Natural killer cell (primary cell): ENCODE data around the gene NPAS3. TPM values are rescaled to one million over a fixed set of nuclear protein-coding genes. Genes with fewer than 3 reads are reported as not detected.

Experiments used
- ATAC-seq, 3 donors: fragments of 150-1000 bp in 2 of 3; fragments of 200-7000 bp in 1 of 3; cut with Tn5 transposase; 1 replicate in 1 of 3; 2 replicates in 2 of 3; pipeline ENCODE4 v1.10.0; 2021; ENCODE audit warnings: mild to moderate bottlenecking in 2 of 3, moderate library complexity in 2 of 3
- DNase-seq, 2 donors: peaks; one replicate each; pipeline versions ENCODE4 v3.0.0 to v3.0.0-alpha.2; 2013 to 2021; ENCODE audit warnings: mixed read lengths in 1 of 2
- H3K27ac ChIP-seq: one replicate; pipeline ENCODE4 v1.5.1; 2013; ENCODE audit warnings: mild to moderate bottlenecking, low read length
- H3K27me3 ChIP-seq: one replicate; pipeline ENCODE4 v1.6.1; 2013; ENCODE audit warnings: low read length; ENCODE audit not compliant: control insufficient read depth, insufficient read depth
- H3K36me3 ChIP-seq: one replicate; pipeline ENCODE4 v1.6.1; 2013; ENCODE audit warnings: low read length; ENCODE audit not compliant: control insufficient read depth, insufficient read depth
- H3K4me1 ChIP-seq: one replicate; pipeline ENCODE4 v1.6.1; 2013; ENCODE audit warnings: low read length; ENCODE audit not compliant: control insufficient read depth, insufficient read depth
- H3K4me3 ChIP-seq: one replicate; pipeline ENCODE4 v1.5.1; 2013; ENCODE audit warnings: low read length
- H3K9me3 ChIP-seq: one replicate; pipeline ENCODE4 v1.6.1; 2013; ENCODE audit warnings: low read length; ENCODE audit not compliant: control insufficient read depth, insufficient read depth
- H3K27ac Mint-ChIP-seq, 2 donors: one replicate each; pipeline ENCODE4 v1.8.0; 2022; ENCODE audit warnings: mild to moderate bottlenecking in 2 of 2, mixed read lengths in 2 of 2, moderate library complexity in 1 of 2
- H3K27me3 Mint-ChIP-seq, 2 donors: one replicate each; pipeline ENCODE4 v1.8.0; 2022; ENCODE audit warnings: low read depth in 2 of 2, mixed read lengths in 2 of 2
- H3K36me3 Mint-ChIP-seq: one replicate; pipeline ENCODE4 v1.8.0; 2022; ENCODE audit warnings: mixed read lengths
- H3K4me1 Mint-ChIP-seq, 2 donors: one replicate each; pipeline ENCODE4 v1.8.0; 2022; ENCODE audit warnings: mixed read lengths in 2 of 2
- H3K4me3 Mint-ChIP-seq: one replicate; pipeline ENCODE4 v1.8.0; 2022; ENCODE audit warnings: mild to moderate bottlenecking, moderate library complexity, mixed read lengths
- H3K9me3 Mint-ChIP-seq, 2 donors: one replicate each; pipeline ENCODE4 v1.8.0; 2022; ENCODE audit warnings: mixed read lengths in 2 of 2
- WGBS: methylation state at CpG from one replicate; pipeline ENCODE4 v1.1.7; 2013; ENCODE audit warnings: missing lambda C conversion rate; ENCODE audit not compliant: insufficient coverage; 5-methylcytosine and 5-hydroxymethylcytosine counted together
- intact Hi-C: fragments of 100-400 bp; cut with micrococcal nuclease; formaldehyde crosslinking; loops from one replicate; pipeline ENCODE4 v1.14.2; 2022
- total RNA-seq, 4 donors: library from RNA; stranded (reverse); fragments of 120-200 nt in 1 of 4; gene quantifications; one replicate each; pipeline versions ENCODE4 v1.2.3 to v1.2.4, GENCODE V29; 2013 to 2022
- TF ChIP-seq, protein P1 (sequence below): fragments of 200-600 bp; IDR thresholded peaks from one replicate; pipeline ENCODE4 v1.8.0; 2022; ENCODE audit warnings: antibody characterized with exemption

NPAS3 gene
- total RNA-seq, 3 donors from 2014 or later (not counting 1 experiment from before 2014, with no cell fraction given): not detected

DNA sequence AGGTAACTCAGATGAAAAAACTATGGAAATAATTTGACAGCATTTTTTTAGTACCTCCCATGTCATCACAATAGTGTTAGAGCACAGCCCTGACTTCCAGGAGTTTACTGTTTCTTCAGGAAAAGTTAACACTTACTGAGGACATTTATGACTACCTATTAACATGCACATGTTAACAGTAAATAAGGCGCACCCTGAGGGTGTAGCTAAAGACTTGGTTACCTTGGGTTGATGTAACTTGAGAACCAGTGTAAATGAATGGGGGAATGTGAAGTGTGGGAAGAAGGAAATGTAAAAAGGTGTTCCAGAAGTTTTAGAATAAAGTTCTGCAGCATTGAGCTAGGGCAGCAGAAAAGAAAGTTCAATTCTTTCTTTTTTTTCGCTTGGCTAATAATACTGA, 646.0 kb downstream of the NPAS3 start:
- WGBS: 84% methylated on average over 2 of the region's 2 CpGs
- Histone ChIP-seq H3K4me3 (no peak overlapping the region), H3K36me3 (no peaks in the 10 kb centered on the region), H3K27ac (no peak overlapping the region), H3K9me3 (no peaks in the 10 kb centered on the region), H3K4me1 (no peaks in the 10 kb centered on the region), H3K27me3 (no peaks in the 10 kb centered on the region)
- H3K27ac Mint-ChIP-seq: no peak overlapping the region
- H3K9me3 Mint-ChIP-seq: peaks cover 0 to 2% of the 10 kb centered on the region in 2 donors
- no peak for DNase-seq
- H3K27me3 Mint-ChIP-seq: no peaks in the 10 kb centered on the region
- no peak for ATAC-seq
- no peaks in the 10 kb centered on the region for H3K36me3 Mint-ChIP-seq
- intact Hi-C loops: no loop called here
- TF ChIP-seq, protein P1, sequence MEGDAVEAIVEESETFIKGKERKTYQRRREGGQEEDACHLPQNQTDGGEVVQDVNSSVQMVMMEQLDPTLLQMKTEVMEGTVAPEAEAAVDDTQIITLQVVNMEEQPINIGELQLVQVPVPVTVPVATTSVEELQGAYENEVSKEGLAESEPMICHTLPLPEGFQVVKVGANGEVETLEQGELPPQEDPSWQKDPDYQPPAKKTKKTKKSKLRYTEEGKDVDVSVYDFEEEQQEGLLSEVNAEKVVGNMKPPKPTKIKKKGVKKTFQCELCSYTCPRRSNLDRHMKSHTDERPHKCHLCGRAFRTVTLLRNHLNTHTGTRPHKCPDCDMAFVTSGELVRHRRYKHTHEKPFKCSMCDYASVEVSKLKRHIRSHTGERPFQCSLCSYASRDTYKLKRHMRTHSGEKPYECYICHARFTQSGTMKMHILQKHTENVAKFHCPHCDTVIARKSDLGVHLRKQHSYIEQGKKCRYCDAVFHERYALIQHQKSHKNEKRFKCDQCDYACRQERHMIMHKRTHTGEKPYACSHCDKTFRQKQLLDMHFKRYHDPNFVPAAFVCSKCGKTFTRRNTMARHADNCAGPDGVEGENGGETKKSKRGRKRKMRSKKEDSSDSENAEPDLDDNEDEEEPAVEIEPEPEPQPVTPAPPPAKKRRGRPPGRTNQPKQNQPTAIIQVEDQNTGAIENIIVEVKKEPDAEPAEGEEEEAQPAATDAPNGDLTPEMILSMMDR: no peak
- H3K4me3 Mint-ChIP-seq: no peak overlapping the region
- H3K4me1 Mint-ChIP-seq: no peaks in the 10 kb centered on the region

DNA sequence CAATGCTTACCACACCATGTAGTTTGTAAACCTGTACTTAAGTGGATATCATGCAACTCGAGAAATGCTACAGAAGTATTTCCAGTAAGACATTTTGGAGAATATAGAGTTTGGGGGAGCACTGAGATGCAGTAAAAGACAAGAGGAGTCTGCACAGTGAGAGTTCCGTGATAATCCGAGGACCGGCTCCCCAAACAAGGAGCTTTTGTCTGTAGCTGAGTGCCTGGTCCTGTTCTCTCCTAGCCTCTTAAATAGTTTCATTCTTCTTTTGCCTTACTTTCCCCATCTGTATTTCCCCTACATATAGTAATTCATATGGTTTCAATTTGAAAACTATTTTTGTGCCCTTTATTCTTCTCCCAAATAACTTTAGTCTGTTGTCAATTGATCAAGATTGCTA, 648.1 kb downstream of the NPAS3 start:
- intact Hi-C loops: no loop called here
- no peaks in the 10 kb centered on the region for H3K9me3 ChIP-seq
- Mint-ChIP-seq H3K27ac (no peak overlapping the region), H3K27me3 (no peaks in the 10 kb centered on the region), H3K9me3 (peaks cover 0 to 5% of the 10 kb centered on the region in 2 donors), H3K4me3 (no peak overlapping the region), H3K4me1 (no peaks in the 10 kb centered on the region), H3K36me3 (no peaks in the 10 kb centered on the region)
- no peak for ATAC-seq
- H3K27me3 ChIP-seq: no peaks in the 10 kb centered on the region
- no peaks in the 10 kb centered on the region for H3K36me3 ChIP-seq
- H3K4me3 ChIP-seq: no peak overlapping the region
- TF ChIP-seq, protein P1: no peak
- no peaks in the 10 kb centered on the region for H3K4me1 ChIP-seq
- H3K27ac ChIP-seq: no peak overlapping the region
- WGBS: 82% methylated on average over 4 of the region's 4 CpGs
- DNase-seq: no peak

DNA sequence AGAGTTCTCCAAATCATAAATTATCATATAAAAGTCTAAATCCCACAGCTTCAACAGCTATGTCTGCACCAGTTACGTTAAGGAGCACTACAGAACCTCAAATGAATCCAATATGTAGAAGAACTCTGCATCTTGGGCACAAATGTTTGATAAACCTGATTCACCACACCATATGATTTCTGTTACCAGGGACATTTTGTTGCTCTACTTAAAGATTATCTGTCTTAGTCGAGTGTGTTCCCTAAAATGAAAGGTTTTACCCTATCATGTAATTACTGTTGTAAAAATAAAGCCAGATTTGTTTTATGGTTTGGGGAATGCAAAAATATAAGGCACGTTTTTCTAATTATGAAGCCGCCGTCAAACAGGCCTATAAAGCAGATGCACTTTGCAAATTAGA, 649.1 kb downstream of the NPAS3 start:
- Mint-ChIP-seq H3K36me3 (no peaks in the 10 kb centered on the region), H3K27me3 (no peaks in the 10 kb centered on the region), H3K4me1 (no peaks in the 10 kb centered on the region), H3K27ac (no peak overlapping the region), H3K9me3 (peaks cover 3 to 5% of the 10 kb centered on the region in 2 donors), H3K4me3 (no peak overlapping the region)
- TF ChIP-seq, protein P1: no peak
- ATAC-seq (no peak), DNase-seq (no peak)
- Histone ChIP-seq H3K27me3 (no peaks in the 10 kb centered on the region), H3K4me1 (no peaks in the 10 kb centered on the region), H3K9me3 (no peaks in the 10 kb centered on the region), H3K4me3 (no peak overlapping the region), H3K36me3 (no peaks in the 10 kb centered on the region), H3K27ac (no peak overlapping the region)
- 87% methylated on average over 4 of the region's 5 CpGs for WGBS
- intact Hi-C loops: no loop called here

DNA sequence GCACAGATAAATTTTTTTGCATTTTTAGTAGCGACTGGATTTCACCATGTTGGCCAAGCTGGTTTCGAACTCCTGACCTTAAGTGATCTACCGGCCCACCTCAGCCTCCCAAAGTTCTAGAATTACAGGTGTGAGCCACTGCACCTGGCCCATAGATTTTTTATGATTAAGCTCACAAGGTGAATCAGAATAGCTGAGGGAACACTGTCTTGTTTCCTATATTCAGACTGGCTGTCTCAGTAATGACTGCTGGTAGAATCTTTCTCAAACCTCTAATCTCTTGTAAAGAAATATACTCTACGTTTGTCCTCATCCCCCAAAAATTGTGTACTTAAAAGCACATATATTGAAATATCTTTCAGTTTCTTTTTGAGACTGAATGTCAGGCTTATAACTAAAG, 650.1 kb downstream of the NPAS3 start:
- Mint-ChIP-seq H3K4me1 (no peaks in the 10 kb centered on the region), H3K27me3 (no peaks in the 10 kb centered on the region), H3K27ac (no peak overlapping the region), H3K4me3 (no peak overlapping the region), H3K36me3 (no peaks in the 10 kb centered on the region), H3K9me3 (peaks cover 3 to 5% of the 10 kb centered on the region in 2 donors)
- no peak overlapping the region for H3K27ac ChIP-seq
- no peaks in the 10 kb centered on the region for H3K36me3 ChIP-seq
- H3K4me3 ChIP-seq: no peak overlapping the region
- no peaks in the 10 kb centered on the region for H3K4me1 ChIP-seq
- H3K27me3 ChIP-seq: no peaks in the 10 kb centered on the region
- ATAC-seq (no peak), DNase-seq (no peak)
- WGBS: 89% methylated on average over 3 of the region's 4 CpGs
- no peaks in the 10 kb centered on the region for H3K9me3 ChIP-seq
- intact Hi-C loops: no loop called here
- TF ChIP-seq, protein P1: no peak
